Tibial nerve (tissue), 3 donors: ENCODE measurements around the gene MED14.

Experiments used
- POLR2A ChIP-seq, 2 donors: fragments of 450-650 bp; IDR thresholded peaks; one replicate each; pipeline ENCODE4 v1.6.1; 2017; ENCODE audit warnings: antibody characterized with exemption in 2 of 2, mild to moderate bottlenecking in 2 of 2, moderate library complexity in 2 of 2
- TF ChIP-seq, protein P1 (sequence below), 5 experiments: fragments of 200-600 bp in 3 of 5; fragments of 450-650 bp in 2 of 5; sonication (generic) in 3 of 5; IDR thresholded peaks; one replicate each; pipeline ENCODE4 v1.5.1; 2016 to 2019; ENCODE audit warnings: antibody characterized with exemption in 5 of 5, mild to moderate bottlenecking in 3 of 5, moderate library complexity in 2 of 5

DNA sequence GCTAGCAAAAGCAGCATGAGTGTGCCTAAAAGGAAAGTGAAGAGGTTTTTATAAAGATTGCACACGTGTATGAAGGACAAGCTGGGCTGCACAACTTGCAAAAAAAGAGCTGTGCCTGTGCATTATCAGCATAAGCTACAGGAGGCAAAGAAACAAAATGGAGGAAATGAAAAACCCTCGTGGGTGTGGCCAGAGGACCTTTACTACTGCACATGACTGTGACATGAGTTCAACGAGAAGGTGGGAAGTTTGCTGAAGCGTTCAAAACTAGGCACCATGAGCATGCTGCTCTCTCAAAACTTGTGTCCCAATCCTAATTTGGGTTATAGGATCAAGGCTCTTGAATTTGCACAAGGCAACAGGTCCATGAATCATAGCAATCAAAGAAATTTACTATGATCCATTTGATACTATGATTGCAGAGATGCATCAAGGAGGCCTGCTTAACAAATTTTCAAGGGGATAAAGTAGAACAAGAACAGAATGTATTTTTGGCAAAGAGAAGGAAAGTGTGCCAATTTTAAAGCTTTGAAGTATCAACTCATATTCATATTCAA is 49.9 kb downstream of the MED14 start:
- TF ChIP-seq, protein P1, sequence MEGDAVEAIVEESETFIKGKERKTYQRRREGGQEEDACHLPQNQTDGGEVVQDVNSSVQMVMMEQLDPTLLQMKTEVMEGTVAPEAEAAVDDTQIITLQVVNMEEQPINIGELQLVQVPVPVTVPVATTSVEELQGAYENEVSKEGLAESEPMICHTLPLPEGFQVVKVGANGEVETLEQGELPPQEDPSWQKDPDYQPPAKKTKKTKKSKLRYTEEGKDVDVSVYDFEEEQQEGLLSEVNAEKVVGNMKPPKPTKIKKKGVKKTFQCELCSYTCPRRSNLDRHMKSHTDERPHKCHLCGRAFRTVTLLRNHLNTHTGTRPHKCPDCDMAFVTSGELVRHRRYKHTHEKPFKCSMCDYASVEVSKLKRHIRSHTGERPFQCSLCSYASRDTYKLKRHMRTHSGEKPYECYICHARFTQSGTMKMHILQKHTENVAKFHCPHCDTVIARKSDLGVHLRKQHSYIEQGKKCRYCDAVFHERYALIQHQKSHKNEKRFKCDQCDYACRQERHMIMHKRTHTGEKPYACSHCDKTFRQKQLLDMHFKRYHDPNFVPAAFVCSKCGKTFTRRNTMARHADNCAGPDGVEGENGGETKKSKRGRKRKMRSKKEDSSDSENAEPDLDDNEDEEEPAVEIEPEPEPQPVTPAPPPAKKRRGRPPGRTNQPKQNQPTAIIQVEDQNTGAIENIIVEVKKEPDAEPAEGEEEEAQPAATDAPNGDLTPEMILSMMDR (IDR thresholded peaks at IDR 0.05): no peak
- TF ChIP-seq POLR2A (IDR thresholded peaks at IDR 0.05): no peak
